MM.1S (cell line): ENCODE data around the gene RPS10.

Experiments used
- EZH2phosphoT487 ChIP-seq: fragments of 300-600 bp; sonication (generic); IDR thresholded peaks from 2 replicates; pipeline ENCODE4 v1.6.1; 2018; ENCODE audit warnings: antibody characterized with exemption, low read length
- TF ChIP-seq, protein P1 (sequence below): fragments of 300-600 bp; sonication (generic); IDR thresholded peaks from 2 replicates; pipeline ENCODE4 v1.5.1; 2016; ENCODE audit warnings: antibody characterized with exemption, low read length, mixed read lengths

DNA sequence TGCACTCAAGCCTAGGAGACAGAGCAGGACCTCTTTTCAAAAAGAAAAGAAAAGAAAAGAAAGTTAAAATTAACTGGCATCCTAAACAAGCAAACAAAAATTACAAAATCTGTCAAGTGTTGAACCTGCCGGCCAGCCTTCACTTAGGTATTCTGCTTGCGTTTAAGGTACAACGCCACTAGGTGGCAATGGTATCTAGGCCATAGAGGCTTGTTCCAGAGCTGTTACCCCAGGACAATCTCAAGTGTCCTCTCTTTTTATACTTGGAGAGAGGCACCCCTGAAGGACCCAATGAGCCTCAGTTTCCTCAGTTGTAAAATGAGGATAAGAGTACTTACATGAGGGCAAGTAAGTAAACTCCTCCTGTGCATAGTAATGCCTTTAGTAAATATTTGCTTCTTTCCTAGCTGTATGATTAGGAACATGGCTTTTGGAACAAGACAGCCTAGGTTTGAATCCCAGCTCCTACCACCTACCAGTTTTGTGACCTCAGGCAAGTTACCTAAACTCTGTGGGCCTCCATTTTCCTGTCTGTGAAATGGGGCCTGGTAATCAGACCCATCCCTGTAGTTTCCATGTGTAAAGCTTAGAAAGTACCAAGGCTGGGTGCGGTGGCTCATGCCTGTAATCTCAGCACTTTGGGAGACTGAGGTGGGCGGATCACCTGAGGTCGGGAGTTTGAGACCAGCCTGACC lies 34.2 kb upstream of the RPS10 start:
- TF ChIP-seq, protein P1, sequence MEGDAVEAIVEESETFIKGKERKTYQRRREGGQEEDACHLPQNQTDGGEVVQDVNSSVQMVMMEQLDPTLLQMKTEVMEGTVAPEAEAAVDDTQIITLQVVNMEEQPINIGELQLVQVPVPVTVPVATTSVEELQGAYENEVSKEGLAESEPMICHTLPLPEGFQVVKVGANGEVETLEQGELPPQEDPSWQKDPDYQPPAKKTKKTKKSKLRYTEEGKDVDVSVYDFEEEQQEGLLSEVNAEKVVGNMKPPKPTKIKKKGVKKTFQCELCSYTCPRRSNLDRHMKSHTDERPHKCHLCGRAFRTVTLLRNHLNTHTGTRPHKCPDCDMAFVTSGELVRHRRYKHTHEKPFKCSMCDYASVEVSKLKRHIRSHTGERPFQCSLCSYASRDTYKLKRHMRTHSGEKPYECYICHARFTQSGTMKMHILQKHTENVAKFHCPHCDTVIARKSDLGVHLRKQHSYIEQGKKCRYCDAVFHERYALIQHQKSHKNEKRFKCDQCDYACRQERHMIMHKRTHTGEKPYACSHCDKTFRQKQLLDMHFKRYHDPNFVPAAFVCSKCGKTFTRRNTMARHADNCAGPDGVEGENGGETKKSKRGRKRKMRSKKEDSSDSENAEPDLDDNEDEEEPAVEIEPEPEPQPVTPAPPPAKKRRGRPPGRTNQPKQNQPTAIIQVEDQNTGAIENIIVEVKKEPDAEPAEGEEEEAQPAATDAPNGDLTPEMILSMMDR: peak; percentile 79
- TF ChIP-seq EZH2phosphoT487: no peak
